ENCODE data around the gene ERG.

ERG gene

GRCh38 chr21:38399103-38399502 is 99.2 kb downstream of the ERG start:
- H3K27me3 ChIP-seq (ENCODE audit: insufficient read depth, poor library complexity, severe bottlenecking): no peaks in the 10 kb centered on the region
- H3K27ac ChIP-seq (replicated peaks): peak overlapping the region; percentile 47
- no peak for TF ChIP-seq GABPA (IDR thresholded peaks at IDR 0.05; ENCODE audit: low read depth)
- no peak for TF ChIP-seq CTCF (IDR thresholded peaks at IDR 0.05; ENCODE audit: insufficient read depth, low read length)
- TF ChIP-seq SPI1 (IDR thresholded peaks at IDR 0.05; ENCODE audit: borderline replicate concordance, low read depth): no peak
- no peak for TF ChIP-seq REST (IDR thresholded peaks at IDR 0.05; ENCODE audit: insufficient replicate concordance, low read depth)
- no peak for TF ChIP-seq POLR2AphosphoS5 (IDR thresholded peaks at IDR 0.05; ENCODE audit: low read depth)
- DNase-seq (ENCODE audit: low read depth in 1 of 2, low spot score in 1 of 2): peak in 1 of 2 experiments; percentile 39
- no peak overlapping the region for H3K4me3 ChIP-seq (replicated peaks; ENCODE audit: insufficient read depth, low read length)

- Histone ChIP-seq H3K4me3 (replicated peaks; ENCODE audit: insufficient read depth, low read length) (no peak overlapping the region), H3K27me3 (ENCODE audit: insufficient read depth, poor library complexity, severe bottlenecking) (no peaks in the 10 kb centered on the region), H3K27ac (replicated peaks) (no peak overlapping the region)
- TF ChIP-seq GABPA (IDR thresholded peaks at IDR 0.05; ENCODE audit: low read depth): no peak
- TF ChIP-seq POLR2AphosphoS5 (IDR thresholded peaks at IDR 0.05; ENCODE audit: low read depth): no peak
- DNase-seq (ENCODE audit: low read depth in 1 of 2, low spot score in 1 of 2): no peak
These were observed 102.0 kb downstream of the ERG start for GRCh38 chr21:38396325-38396724.

- Histone ChIP-seq H3K27me3 (ENCODE audit: insufficient read depth, poor library complexity, severe bottlenecking) (no peaks in the 10 kb centered on the region), H3K4me3 (replicated peaks; ENCODE audit: insufficient read depth, low read length) (no peak overlapping the region), H3K27ac (replicated peaks) (no peak overlapping the region)
- TF ChIP-seq CTCF (IDR thresholded peaks at IDR 0.05; ENCODE audit: insufficient read depth, low read length) (no peak), SPI1 (IDR thresholded peaks at IDR 0.05; ENCODE audit: borderline replicate concordance, low read depth) (no peak), POLR2AphosphoS5 (IDR thresholded peaks at IDR 0.05; ENCODE audit: low read depth) (no peak), GABPA (IDR thresholded peaks at IDR 0.05; ENCODE audit: low read depth) (no peak), REST (IDR thresholded peaks at IDR 0.05; ENCODE audit: insufficient replicate concordance, low read depth) (no peak)
- DNase-seq (ENCODE audit: low read depth in 1 of 2, low spot score in 1 of 2): no peak
These were observed 102.7 kb downstream of the ERG start for GRCh38 chr21:38395581-38395980.

GRCh38 chr21:38392661-38393060 is 105.6 kb downstream of the ERG start:
- DNase-seq (ENCODE audit: low read depth in 1 of 2, low spot score in 1 of 2): no peak
- Histone ChIP-seq H3K27me3 (ENCODE audit: insufficient read depth, poor library complexity, severe bottlenecking) (no peaks in the 10 kb centered on the region), H3K4me3 (replicated peaks; ENCODE audit: insufficient read depth, low read length) (no peak overlapping the region), H3K27ac (replicated peaks) (peak overlapping the region; percentile 36)
- TF ChIP-seq POLR2AphosphoS5 (IDR thresholded peaks at IDR 0.05; ENCODE audit: low read depth) (no peak), SPI1 (IDR thresholded peaks at IDR 0.05; ENCODE audit: borderline replicate concordance, low read depth) (no peak), CTCF (IDR thresholded peaks at IDR 0.05; ENCODE audit: insufficient read depth, low read length) (no peak), REST (IDR thresholded peaks at IDR 0.05; ENCODE audit: insufficient replicate concordance, low read depth) (no peak)

All from HL-60 (cell line).